ENCODE data around the gene SLC25A43. TPM values are rescaled to one million over a fixed set of nuclear protein-coding genes. Genes with fewer than 3 reads are reported as not detected.
"Not testable (repeated sequence)": the region's sequence is repeated elsewhere in the genome, so short reads cannot be mapped to it uniquely, and the experiment has no call there.

SLC25A43 gene
- total RNA-seq, 2 donors from 2014 or later, result 19.1 to 26.8 TPM

DNA sequence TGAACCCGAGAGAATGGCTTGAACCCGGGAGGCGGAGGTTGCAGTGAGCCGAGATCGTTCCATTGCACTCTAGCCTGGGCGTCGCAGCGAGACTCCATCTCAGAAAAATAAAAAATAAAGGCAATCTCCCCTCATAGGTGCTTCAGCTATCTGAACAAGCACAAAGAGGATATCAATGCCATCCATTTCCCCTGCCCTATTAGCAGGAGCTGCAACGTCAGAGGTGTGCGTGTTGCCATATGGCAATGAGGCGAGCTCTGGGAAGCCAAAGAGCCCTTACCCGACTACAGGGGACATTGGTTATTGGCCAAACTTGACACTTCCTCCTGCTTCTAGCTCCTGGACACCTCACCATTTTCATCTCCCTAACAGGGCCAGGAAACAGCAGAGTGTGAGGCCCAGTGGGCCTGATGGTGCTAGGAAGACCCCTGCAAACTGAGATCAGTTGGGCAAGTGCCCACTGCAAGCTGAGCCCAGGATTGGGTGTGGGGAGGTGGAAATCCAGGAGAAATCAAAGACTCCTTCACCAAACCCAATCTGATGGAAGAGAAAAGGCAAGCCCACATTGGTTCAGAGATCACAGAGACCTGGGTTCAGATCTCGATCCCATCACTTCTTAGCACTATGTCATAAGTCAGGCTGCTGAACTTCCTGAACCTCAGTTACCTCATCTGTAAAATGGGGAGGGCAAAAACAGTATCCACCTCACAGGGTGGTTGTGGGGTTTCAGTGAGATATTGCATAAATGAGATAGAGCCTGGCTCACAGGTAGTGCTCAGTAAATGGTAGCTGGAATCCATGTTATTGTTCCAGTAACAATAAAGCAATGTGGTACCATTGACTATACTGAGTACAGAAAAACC, 90.3 kb downstream of the SLC25A43 start:
- Histone ChIP-seq H3K36me3 (no peaks in the 10 kb centered on the region), H3K9ac (ENCODE audit: low read depth in 2 of 2, low read length in 2 of 2) (peak overlapping the region in 1 of 2 donors; percentile 19), H3K27me3 (no peaks in the 10 kb centered on the region), H3K4me3 (no peak overlapping the region), H3K27ac (no peak overlapping the region), H3K9me3 (no peaks in the 10 kb centered on the region), H3K4me1 (no peaks in the 10 kb centered on the region)
- TF ChIP-seq, protein P1, sequence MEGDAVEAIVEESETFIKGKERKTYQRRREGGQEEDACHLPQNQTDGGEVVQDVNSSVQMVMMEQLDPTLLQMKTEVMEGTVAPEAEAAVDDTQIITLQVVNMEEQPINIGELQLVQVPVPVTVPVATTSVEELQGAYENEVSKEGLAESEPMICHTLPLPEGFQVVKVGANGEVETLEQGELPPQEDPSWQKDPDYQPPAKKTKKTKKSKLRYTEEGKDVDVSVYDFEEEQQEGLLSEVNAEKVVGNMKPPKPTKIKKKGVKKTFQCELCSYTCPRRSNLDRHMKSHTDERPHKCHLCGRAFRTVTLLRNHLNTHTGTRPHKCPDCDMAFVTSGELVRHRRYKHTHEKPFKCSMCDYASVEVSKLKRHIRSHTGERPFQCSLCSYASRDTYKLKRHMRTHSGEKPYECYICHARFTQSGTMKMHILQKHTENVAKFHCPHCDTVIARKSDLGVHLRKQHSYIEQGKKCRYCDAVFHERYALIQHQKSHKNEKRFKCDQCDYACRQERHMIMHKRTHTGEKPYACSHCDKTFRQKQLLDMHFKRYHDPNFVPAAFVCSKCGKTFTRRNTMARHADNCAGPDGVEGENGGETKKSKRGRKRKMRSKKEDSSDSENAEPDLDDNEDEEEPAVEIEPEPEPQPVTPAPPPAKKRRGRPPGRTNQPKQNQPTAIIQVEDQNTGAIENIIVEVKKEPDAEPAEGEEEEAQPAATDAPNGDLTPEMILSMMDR (IDR thresholded peaks at IDR 0.05), result no peak
- intact Hi-C loops (cut with DNase I), result no loop called here
- no peak for DNase-seq

- no peak for DNase-seq
- Histone ChIP-seq H3K4me1 (no peaks in the 10 kb centered on the region), H3K4me3 (no peak overlapping the region), H3K9ac (ENCODE audit: low read depth in 2 of 2, low read length in 2 of 2) (no peak overlapping the region), H3K36me3 (no peaks in the 10 kb centered on the region), H3K9me3 (no peaks in the 10 kb centered on the region), H3K27ac (no peak overlapping the region), H3K27me3 (no peaks in the 10 kb centered on the region)
- TF ChIP-seq, protein P1 (IDR thresholded peaks at IDR 0.05), result no peak
- intact Hi-C loops (cut with DNase I), result no loop called here
These were observed 93.3 kb downstream of the SLC25A43 start for GRCh38 chrX:119492463-119492862.

DNA sequence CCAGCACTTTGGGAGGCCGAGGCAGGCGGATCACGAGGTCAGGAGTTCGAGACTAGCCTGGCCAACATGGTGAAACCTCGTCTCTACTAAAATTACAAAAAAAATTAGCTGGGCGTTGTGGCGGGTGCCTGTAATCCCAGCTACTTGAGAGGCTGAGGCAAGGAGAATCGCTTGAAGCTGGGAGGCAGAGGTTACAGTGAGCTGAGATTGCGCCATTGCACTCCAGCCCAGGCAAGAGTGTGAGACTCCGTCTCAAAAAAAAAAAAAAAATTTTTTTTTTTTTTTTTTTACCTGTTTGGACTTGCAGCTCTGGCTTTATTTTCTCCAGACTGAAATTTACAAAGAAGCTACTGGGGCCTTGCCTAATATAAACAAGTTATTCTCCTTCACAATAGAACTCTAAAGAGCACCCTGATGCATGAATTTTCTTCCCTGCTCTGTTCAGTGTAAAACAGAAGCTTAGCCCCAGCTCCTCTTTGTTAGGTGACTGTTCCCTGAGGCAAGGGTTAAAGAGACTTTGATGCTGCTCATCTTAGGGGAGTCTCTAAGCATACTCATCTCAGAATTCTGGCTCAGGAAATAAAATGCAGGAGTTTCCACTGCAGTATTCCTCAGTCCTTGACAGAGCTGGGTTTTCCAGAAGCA, 94.8 kb downstream of the SLC25A43 start:
- H3K27me3 ChIP-seq; H3K9me3 ChIP-seq; H3K4me3 ChIP-seq; H3K36me3 ChIP-seq; H3K9ac ChIP-seq (ENCODE audit: low read depth in 2 of 2, low read length in 2 of 2); H3K4me1 ChIP-seq; DNase-seq; intact Hi-C loops (cut with DNase I): not testable (repeated sequence)
- H3K27ac ChIP-seq, result peak overlapping the region; percentile 65

- TF ChIP-seq, protein P1 (IDR thresholded peaks at IDR 0.05), result no peak
- no peaks in the 10 kb centered on the region for H3K4me1 ChIP-seq
- H3K4me3 ChIP-seq, result no peak overlapping the region
- no peaks in the 10 kb centered on the region for H3K36me3 ChIP-seq
- no peaks in the 10 kb centered on the region for H3K27me3 ChIP-seq
- no peaks in the 10 kb centered on the region for H3K9me3 ChIP-seq
- peak overlapping the region; percentile 59 for H3K27ac ChIP-seq
- peak overlapping the region in 1 of 2 donors; percentile 46 for H3K9ac ChIP-seq (ENCODE audit: low read depth in 2 of 2, low read length in 2 of 2)
- intact Hi-C loops (cut with DNase I), result no loop called here
- DNase-seq, result no peak
These were observed 96.9 kb downstream of the SLC25A43 start for GRCh38 chrX:119495734-119496726.

DNA sequence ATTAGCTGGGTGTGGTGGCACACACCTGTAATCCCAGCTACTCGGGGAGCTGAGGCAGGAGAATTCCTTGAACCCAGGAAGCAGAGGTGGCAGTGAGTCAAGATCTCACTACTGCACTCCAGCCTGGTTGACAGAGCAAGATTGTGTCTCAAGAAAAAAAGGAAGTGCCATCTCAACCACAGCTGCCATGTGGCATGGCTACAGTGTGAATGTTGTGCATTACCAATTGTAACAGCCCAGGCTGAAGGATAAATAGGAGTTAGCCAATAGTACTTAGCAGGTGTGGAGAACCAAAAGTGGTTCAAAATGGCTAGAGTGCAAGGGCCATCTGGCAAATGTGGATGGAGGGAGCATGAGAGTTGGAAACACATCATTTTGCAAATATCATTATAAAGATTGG, 98.0 kb downstream of the SLC25A43 start:
- no peaks in the 10 kb centered on the region for H3K9me3 ChIP-seq
- H3K36me3 ChIP-seq, result no peaks in the 10 kb centered on the region
- H3K4me3 ChIP-seq, result no peak overlapping the region
- no peak overlapping the region for H3K9ac ChIP-seq (ENCODE audit: low read depth in 2 of 2, low read length in 2 of 2)
- intact Hi-C loops (cut with DNase I), result no loop called here
- H3K4me1 ChIP-seq, result no peaks in the 10 kb centered on the region
- peak overlapping the region; percentile 59 for H3K27ac ChIP-seq
- TF ChIP-seq, protein P1 (IDR thresholded peaks at IDR 0.05), result no peak
- no peaks in the 10 kb centered on the region for H3K27me3 ChIP-seq
- no peak for DNase-seq
